HEK293 (cell line): ENCODE results near the gene HSD17B10.

Source experiments
- ATF2 ChIP-seq: fragments of 450-650 bp; formaldehyde crosslinking; IDR thresholded peaks from 2 replicates; pipeline ENCODE4 v1.5.1; 2016; ENCODE audit warnings: missing biosample characterization, missing genetic modification characterization, low read depth
- FEZF1 ChIP-seq: fragments of 450-650 bp; formaldehyde crosslinking; IDR thresholded peaks from 2 replicates; pipeline ENCODE4 v1.5.1; 2016; ENCODE audit warnings: missing biosample characterization, missing genetic modification characterization
- INSM2 ChIP-seq: fragments of 450-650 bp; formaldehyde crosslinking; IDR thresholded peaks from 2 replicates; pipeline ENCODE4 v1.5.1; 2016; ENCODE audit warnings: missing biosample characterization, missing genetic modification characterization
- PBX3 ChIP-seq: sonication (generic); formaldehyde crosslinking; IDR thresholded peaks from 2 replicates; pipeline ENCODE4 v1.8.1; 2022; ENCODE audit warnings: mild to moderate bottlenecking, moderate library complexity, missing genetic modification reagents
- TCF7L2 ChIP-seq: IDR thresholded peaks from 2 replicates; pipeline ENCODE4 v1.6.1; 2011; ENCODE audit warnings: low read depth, mild to moderate bottlenecking, inconsistent platforms, low read length, moderate library complexity, borderline replicate concordance
- ZBTB21 ChIP-seq: fragments of 450-650 bp; formaldehyde crosslinking; IDR thresholded peaks from 2 replicates; pipeline ENCODE4 v1.5.1; 2017; ENCODE audit warnings: missing biosample characterization, missing genetic modification characterization
- ZBTB6 ChIP-seq: fragments of 450-650 bp; formaldehyde crosslinking; IDR thresholded peaks from 2 replicates; pipeline ENCODE4 v1.5.1; 2017; ENCODE audit warnings: missing biosample characterization, missing genetic modification characterization
- ZFP69B ChIP-seq: fragments of 450-650 bp; formaldehyde crosslinking; IDR thresholded peaks from 2 replicates; pipeline ENCODE4 v1.5.1; 2016; ENCODE audit warnings: missing biosample characterization, missing genetic modification characterization
- ZNF114 ChIP-seq: fragments of 450-650 bp; formaldehyde crosslinking; IDR thresholded peaks from 2 replicates; pipeline ENCODE4 v1.5.0; 2017; ENCODE audit warnings: missing biosample characterization, missing genetic modification characterization
- ZNF18 ChIP-seq: fragments of 450-650 bp; formaldehyde crosslinking; IDR thresholded peaks from 2 replicates; pipeline ENCODE4 v1.5.1; 2016; ENCODE audit warnings: missing biosample characterization, missing genetic modification characterization
- ZNF214 ChIP-seq: fragments of 450-650 bp; formaldehyde crosslinking; IDR thresholded peaks from 2 replicates; pipeline ENCODE4 v1.5.1; 2017; ENCODE audit warnings: missing biosample characterization, mild to moderate bottlenecking, missing genetic modification characterization, borderline replicate concordance
- ZNF488 ChIP-seq: fragments of 450-650 bp; formaldehyde crosslinking; IDR thresholded peaks from 2 replicates; pipeline ENCODE4 v1.5.1; 2016; ENCODE audit warnings: missing biosample characterization, missing genetic modification characterization
- ZNF518A ChIP-seq: fragments of 450-650 bp; formaldehyde crosslinking; conservative IDR thresholded peaks from 2 replicates; pipeline ENCODE4 v1.5.1; 2016; ENCODE audit warnings: low read depth, missing biosample characterization, missing genetic modification characterization
- ZNF548 ChIP-seq: fragments of 450-650 bp; formaldehyde crosslinking; IDR thresholded peaks from 2 replicates; pipeline ENCODE4 v1.5.1; 2016; ENCODE audit warnings: missing biosample characterization, missing genetic modification characterization
- ZNF549 ChIP-seq: fragments of 450-650 bp; IDR thresholded peaks from 2 replicates; pipeline ENCODE4 v1.5.1; 2018; ENCODE audit warnings: missing biosample characterization, missing genetic modification characterization, mild to moderate bottlenecking, inconsistent platforms, moderate library complexity
- ZNF560 ChIP-seq: fragments of 450-650 bp; formaldehyde crosslinking; IDR thresholded peaks from 2 replicates; pipeline ENCODE4 v1.5.1; 2017; ENCODE audit warnings: missing biosample characterization, missing genetic modification characterization, borderline replicate concordance
- ZNF629 ChIP-seq: fragments of 450-650 bp; formaldehyde crosslinking; IDR thresholded peaks from 2 replicates; pipeline ENCODE4 v1.5.1; 2017; ENCODE audit warnings: missing biosample characterization, missing genetic modification characterization
- ZNF692 ChIP-seq: fragments of 450-650 bp; formaldehyde crosslinking; IDR thresholded peaks from 2 replicates; pipeline ENCODE4 v1.5.1; 2016; ENCODE audit warnings: missing biosample characterization, missing genetic modification characterization
- ZNF704 ChIP-seq: fragments of 450-650 bp; formaldehyde crosslinking; IDR thresholded peaks from 2 replicates; pipeline ENCODE4 v1.5.1; 2016; ENCODE audit warnings: missing biosample characterization, missing genetic modification characterization
- ZNF837 ChIP-seq: fragments of 450-650 bp; formaldehyde crosslinking; IDR thresholded peaks from 2 replicates; pipeline ENCODE4 v1.5.1; 2016; ENCODE audit warnings: missing biosample characterization, missing genetic modification characterization
- ZSCAN16 ChIP-seq: fragments of 450-650 bp; formaldehyde crosslinking; IDR thresholded peaks from 2 replicates; pipeline ENCODE4 v1.5.1; 2016; ENCODE audit warnings: missing biosample characterization, missing genetic modification characterization
- ZSCAN23 ChIP-seq: fragments of 450-650 bp; formaldehyde crosslinking; IDR thresholded peaks from 2 replicates; pipeline ENCODE4 v1.5.1; 2016; ENCODE audit warnings: missing biosample characterization, missing genetic modification characterization

HSD17B10 gene

GRCh38 chrX:53422086-53422860 is 11.9 kb downstream of the HSD17B10 start, which contains the start of gene SMC1A (continued):
- 0 out of 2 replicates have a peak, but pooled peaks have one; percentile 18 for TF ChIP-seq FEZF1 (tag by site-specific recombination)
- peak; percentile 94 for TF ChIP-seq ZSCAN23 (tag by site-specific recombination)
- TF ChIP-seq ZNF214 (tag by site-specific recombination), result no peak
- peak; percentile 61; the same call in 1 of the 2 replicates for TF ChIP-seq ZSCAN16 (tag by site-specific recombination)
- TF ChIP-seq ATF2 (tag by site-specific recombination), result no peak
- 0 out of 2 replicates have a peak, but pooled peaks have one; percentile 50 for TF ChIP-seq ZNF704 (tag by site-specific recombination)
- no peak for TF ChIP-seq TCF7L2
- peak; percentile 74; the same call in 1 of the 2 replicates for TF ChIP-seq ZNF692
- TF ChIP-seq ZNF518A, result peak; percentile 41; the same call in 1 of the 2 replicates
- no peak; the same call in 1 of the 2 replicates for TF ChIP-seq ZBTB21 (tag by site-specific recombination)
- 0 out of 2 replicates have a peak, but pooled peaks have one; percentile 4 for TF ChIP-seq ZBTB6
- TF ChIP-seq ZNF114 (tag by site-specific recombination), result no peak
- TF ChIP-seq ZNF18, result peak; percentile 38
- no peak for TF ChIP-seq ZNF488 (tag by site-specific recombination)
- TF ChIP-seq INSM2 (tag by site-specific recombination), result peak; percentile 73; the same call in 1 of the 2 replicates
- no peak for TF ChIP-seq ZNF549
- TF ChIP-seq ZNF837, result no peak
- no peak for TF ChIP-seq ZNF560 (tag by site-specific recombination)
- peak; percentile 77 for TF ChIP-seq ZNF629 (tag by site-specific recombination)
- no peak for TF ChIP-seq ZNF548 (tag by site-specific recombination)
- peak; percentile 76; the same call in 1 of the 2 replicates for TF ChIP-seq PBX3
- TF ChIP-seq ZFP69B (tag by site-specific recombination), result peak; percentile 80; the same call in 1 of the 2 replicates
